GM11168 (cell line): ENCODE measurements around the gene SKAP1.

Source experiments
- in situ Hi-C: fragments of 300-500 bp; cut with MboI; formaldehyde crosslinking; loops from one replicate; pipeline ENCODE4 v1.12.0; 2022; ENCODE audit warnings: low sequenced_read_pairs; ENCODE audit not compliant: unreplicated experiment

The SKAP1 gene

DNA sequence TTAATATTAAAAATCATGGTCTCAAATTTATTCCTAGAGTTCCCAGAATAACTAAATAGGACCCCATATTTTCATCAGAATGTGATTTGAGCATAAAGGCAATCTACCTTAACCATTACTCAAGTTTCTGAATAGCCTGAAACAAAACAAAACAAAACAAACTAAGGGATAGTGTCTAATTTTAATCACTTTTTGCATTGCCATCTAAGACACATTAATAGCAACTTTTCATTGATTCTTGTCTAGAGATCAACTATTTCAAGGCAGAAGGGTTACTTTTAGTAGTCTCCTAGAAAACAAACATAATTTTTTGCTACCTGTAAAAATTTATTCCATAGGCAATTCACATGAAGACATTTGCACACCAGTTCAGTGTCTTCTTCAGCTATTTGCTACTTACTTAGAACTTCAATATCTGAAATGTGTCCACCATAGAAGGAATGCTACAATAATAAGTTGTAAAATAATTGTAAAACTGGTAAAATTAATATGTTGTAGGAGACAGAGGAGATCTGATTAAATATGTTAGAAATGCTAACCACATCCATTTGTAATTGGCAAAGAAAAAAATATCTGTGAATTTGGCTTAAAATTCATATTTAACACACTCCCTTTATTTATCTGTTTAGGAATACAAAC lies 94.7 kb downstream of the SKAP1 start:
- in situ Hi-C loops = no loop called here

- in situ Hi-C loops = no loop called here
Measured at GRCh38 chr17:48333034-48333530, 96.9 kb downstream of the SKAP1 start.

DNA sequence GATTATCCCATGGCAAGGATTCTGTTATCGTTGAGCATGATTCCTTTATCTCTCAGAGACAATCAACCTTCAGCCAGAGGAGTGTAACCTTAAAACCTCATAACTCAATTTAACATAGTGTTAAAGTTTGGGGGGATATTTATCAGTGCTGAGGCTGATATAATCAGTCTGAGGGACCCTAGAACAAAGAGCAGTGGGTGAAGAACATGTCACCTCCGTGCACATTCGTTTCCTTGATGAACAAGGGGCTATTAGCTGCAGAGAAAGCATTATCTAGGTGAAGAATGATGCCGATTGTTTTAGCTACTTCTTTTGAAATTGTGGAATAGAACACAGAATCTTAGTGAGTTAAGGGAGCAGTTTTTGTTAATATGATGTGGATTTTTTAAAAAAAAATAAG lies 99.1 kb downstream of the SKAP1 start:
- in situ Hi-C loops = no loop called here

DNA sequence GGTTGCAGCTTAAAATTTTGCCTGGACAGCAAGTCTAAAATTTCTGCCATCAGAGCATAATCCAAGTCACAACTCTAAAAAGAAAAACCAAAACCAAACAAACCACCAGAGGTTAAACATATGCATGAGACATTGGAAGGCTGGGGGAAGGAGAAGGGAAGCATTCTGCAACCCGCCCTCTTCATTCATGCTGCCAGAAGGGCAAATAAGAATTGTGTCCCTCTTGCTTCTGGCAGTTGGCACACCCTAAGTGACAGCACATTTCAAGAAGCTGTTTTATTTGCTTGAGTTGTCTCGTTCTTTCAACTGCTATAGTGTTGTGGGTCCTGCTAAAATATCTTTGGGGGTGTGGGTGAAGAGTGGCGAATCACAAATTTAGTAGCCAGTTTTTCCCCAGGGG lies 99.6 kb downstream of the SKAP1 start:
- in situ Hi-C loops = no loop called here

GRCh38 chr17:48328457-48328856 lies 101.6 kb downstream of the SKAP1 start:
- in situ Hi-C loops = no loop called here

DNA sequence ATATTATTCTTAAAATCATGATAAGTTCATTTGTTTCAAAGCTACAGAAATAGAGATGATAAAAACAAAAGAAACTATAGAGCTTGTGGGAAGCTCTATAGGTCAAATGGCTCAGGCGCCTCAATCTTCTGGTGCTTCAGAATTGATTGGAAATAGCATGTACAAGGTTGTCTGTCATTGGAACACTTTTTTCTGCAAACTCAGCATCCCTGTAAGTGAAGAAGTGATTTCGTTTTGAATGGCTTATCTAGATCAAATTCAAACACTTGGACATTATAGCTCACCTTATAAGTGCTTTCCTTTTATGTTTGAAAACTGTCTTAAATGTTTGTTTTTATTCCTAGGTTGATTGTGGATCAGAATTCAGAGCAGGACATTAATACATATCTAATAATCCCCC lies 103.7 kb downstream of the SKAP1 start:
- in situ Hi-C loops = no loop called here

DNA sequence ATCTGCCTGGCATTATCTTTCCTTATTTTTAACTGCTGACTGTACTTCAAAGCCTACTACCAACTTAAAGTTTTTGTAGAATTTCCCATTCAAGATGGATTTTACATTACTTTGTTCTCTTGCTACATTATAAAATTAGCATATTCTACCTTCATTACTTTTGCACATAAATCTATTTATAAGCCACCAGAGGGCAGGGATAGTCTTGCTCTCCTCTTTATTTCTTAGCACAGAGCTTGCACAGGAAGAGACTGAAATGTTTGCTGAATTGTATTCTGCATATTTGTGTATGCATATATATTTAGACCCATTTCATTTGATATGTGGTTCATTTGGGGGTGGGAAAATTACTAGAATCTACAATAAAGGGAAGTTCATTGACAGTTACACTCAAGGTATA lies 108.0 kb downstream of the SKAP1 start:
- in situ Hi-C loops = no loop called here

- in situ Hi-C loops = loop anchor here (10.0 kb wide), 1 partner anchor 143 kb away; no protein-coding TSS in a partner anchor
Measured at GRCh38 chr17:48317732-48318131, 112.3 kb downstream of the SKAP1 start.

DNA sequence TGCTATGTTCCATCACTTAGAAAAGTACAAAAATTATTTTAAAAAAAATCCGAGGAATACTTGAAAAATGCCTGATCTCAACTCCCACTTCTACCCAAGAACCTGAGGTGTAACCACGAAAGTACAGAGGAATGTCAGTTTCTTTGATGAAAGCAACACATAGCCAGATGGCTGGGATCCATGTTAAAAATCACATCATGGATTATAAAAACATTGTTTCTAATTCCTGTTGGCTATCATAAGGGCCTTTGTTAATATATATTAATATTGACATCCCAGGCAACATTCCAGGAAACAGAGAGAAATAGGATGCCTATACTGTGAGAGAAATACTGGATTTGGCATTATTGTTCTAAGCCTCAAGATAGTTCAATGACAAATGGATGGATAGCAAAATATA lies 115.3 kb downstream of the SKAP1 start:
- in situ Hi-C loops = loop anchor here (10.0 kb wide), 1 partner anchor 140 kb away; no protein-coding TSS in a partner anchor

GRCh38 chr17:48313096-48313755 lies 116.8 kb downstream of the SKAP1 start:
- in situ Hi-C loops = loop anchor here (10.0 kb wide), 1 partner anchor 138 kb away; no protein-coding TSS in a partner anchor

DNA sequence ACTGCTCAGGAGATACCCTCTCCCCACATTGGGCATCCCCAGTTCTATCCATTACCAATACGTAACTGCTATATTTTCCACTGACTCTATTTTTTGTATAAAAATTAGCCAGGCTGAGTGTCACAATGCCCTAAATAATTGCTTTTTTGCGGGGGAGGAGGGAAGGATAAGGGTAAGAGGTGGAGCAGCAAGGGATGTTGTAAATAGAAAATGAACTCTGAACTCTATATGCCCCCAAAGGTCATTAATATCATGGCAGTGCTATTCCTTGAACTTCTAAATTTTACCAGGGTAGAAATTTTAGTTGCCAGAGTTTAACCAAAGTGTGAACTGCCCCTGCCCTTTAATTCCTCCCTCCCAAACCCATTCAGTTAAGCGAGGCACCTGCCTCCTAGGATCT lies 118.7 kb downstream of the SKAP1 start:
- in situ Hi-C loops = loop anchor here (10.0 kb wide), 1 partner anchor 137 kb away; no protein-coding TSS in a partner anchor

DNA sequence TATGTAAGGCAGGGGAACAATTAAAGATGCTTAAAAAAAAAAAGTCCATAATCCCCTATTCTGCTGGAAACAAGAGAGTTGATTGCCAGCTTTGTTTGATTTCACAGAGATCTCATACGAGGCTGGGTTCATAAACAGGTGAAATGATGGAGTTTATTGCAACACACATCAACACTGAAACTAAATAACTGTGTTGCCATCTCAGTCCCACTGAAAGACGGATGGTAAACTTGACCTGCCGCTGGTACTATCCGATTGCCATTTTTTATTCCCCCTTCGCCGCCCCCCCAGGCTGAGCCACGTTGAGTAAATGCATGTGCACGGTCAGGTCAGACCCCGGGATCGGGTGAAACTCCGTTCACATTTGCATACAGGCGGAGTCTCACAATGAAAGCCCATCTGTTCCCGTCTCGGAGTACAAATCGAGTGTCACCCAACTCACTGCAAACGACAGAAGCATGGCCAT lies 119.2 kb downstream of the SKAP1 start:
- in situ Hi-C loops = loop anchor here (10.0 kb wide), 1 partner anchor 136 kb away; no protein-coding TSS in a partner anchor

- in situ Hi-C loops = no loop called here
Measured at GRCh38 chr17:48308581-48308980, 121.4 kb downstream of the SKAP1 start.

- in situ Hi-C loops = no loop called here
Measured at GRCh38 chr17:48307814-48308411, 122.1 kb downstream of the SKAP1 start.

- in situ Hi-C loops = no loop called here
Measured at GRCh38 chr17:48307255-48307654, 122.8 kb downstream of the SKAP1 start.

DNA sequence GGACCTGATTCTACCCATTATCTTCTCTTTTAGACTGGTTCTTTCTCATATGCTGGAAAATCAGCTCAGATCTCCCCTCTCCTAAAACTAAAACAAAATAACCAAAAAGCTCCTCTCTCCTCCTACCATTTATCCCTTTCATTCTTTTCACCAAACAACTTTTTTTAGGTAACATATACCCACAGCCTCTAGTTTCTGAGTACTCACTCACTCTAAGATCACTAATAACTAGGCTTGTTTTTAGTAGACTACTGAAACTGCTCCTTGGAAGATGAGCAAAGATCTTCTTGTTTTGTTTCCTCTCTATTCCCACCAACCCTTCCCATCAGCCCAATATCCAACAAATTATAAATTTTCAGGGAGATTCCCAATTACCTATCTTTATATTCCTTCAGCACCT lies 129.0 kb downstream of the SKAP1 start:
- in situ Hi-C loops = no loop called here

- in situ Hi-C loops = no loop called here
Measured at GRCh38 chr17:48299760-48300159, 130.3 kb downstream of the SKAP1 start.

- in situ Hi-C loops = no loop called here
Measured at GRCh38 chr17:48297825-48298224, 132.2 kb downstream of the SKAP1 start.

DNA sequence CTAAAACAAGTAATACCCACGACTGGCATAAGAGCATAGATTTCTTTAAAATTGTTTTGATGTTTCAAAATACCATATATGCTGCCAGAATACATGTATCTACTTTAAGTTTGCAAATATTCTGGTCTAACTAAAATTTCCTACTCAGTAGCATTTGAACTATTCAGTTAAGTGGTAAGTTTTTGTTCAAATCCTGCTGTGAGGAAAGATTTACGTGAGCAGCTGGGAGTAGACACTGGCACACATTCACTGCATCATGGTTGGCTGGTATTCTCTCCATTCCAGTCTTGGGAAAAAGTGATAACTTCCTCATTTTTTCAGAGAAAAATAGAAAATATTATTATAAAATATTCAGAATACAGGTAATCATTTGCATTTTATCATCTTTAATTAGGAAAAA lies 133.6 kb downstream of the SKAP1 start:
- in situ Hi-C loops = no loop called here

DNA sequence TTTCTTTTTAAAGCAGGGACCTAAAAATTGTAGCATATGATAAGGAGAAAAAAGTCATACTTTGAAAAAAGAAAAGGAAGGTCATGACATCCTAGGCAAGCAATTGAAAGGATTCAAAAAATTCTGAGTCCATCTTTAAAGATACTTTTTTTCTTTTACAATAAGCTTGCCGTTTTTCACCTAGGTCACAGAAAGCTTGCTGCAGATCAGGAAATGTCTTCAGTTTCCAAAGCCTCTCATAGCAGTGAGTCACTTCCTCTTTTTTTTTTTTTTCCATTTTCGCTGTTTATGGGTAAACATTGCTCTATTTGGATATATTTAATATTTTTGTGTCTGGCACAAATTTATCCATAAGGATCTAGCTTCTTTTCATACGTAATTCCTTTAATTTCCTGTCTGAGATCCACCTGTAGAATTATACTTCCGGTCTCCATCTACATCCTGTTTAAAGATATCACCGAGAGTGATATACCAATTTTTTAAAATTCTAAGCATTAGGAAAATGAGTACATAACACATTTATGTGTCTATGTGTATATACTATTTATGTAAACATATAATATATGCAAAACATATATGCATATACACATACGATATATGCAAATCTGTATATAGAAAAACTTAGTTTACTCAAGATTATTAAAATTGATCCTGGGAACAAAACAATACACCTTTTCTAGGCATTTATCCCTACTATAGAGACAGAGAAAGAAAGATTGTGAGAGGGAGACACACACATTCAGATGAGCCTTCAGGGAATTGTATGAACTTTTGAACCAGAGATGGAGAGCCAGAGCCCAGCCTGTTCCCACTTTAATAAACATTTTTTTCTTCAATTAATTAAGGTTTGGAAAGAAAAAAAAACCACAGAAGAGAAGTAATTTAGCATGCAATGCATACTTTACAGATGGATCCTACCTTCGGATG lies 134.4 kb downstream of the SKAP1 start:
- in situ Hi-C loops = no loop called here
